OCI-M2 (cell line): ENCODE measurements around the gene ABHD16B.

Source experiments
- DNase-seq: peaks from one replicate; lab custom pipeline; 2025; ENCODE audit not compliant: unreplicated experiment; lab: John Stamatoyannopoulos, UW

The ABHD16B gene

GRCh38 chr20:63894358-63895201 is 33.3 kb downstream of the ABHD16B start, which contains the start of gene DNAJC5:
DNAJC5 (plus strand) TSS chr20:63895126; CDS start chr20:63928346, 33,220 bp downstream.
- peak; percentile 79 for DNase-seq

- DNase-seq, result no peak
These were observed 34.1 kb downstream of the ABHD16B start for GRCh38 chr20:63895202-63895951.

GRCh38 chr20:63895952-63896263 is 34.6 kb downstream of the ABHD16B start:
- no peak for DNase-seq

GRCh38 chr20:63896264-63897105 is 35.2 kb downstream of the ABHD16B start:
- DNase-seq, result no peak

GRCh38 chr20:63897978-63898561 is 36.8 kb downstream of the ABHD16B start:
- no peak for DNase-seq

GRCh38 chr20:63898882-63899558 is 37.7 kb downstream of the ABHD16B start:
- DNase-seq, result no peak

GRCh38 chr20:63900413-63900812 is 39.1 kb downstream of the ABHD16B start:
- DNase-seq, result no peak

- no peak for DNase-seq
These were observed 42.7 kb downstream of the ABHD16B start for GRCh38 chr20:63903796-63904561.

GRCh38 chr20:63908008-63908682 is 46.8 kb downstream of the ABHD16B start:
- no peak for DNase-seq

GRCh38 chr20:63911176-63911575 is 49.9 kb downstream of the ABHD16B start:
- no peak for DNase-seq
